ENCODE data around the gene LPAR5. TPM values are rescaled to one million over a fixed set of nuclear protein-coding genes. Genes with fewer than 3 reads are reported as not detected.

The LPAR5 gene
- total RNA-seq, 1 donor from 2014 or later: 0.57 TPM

DNA sequence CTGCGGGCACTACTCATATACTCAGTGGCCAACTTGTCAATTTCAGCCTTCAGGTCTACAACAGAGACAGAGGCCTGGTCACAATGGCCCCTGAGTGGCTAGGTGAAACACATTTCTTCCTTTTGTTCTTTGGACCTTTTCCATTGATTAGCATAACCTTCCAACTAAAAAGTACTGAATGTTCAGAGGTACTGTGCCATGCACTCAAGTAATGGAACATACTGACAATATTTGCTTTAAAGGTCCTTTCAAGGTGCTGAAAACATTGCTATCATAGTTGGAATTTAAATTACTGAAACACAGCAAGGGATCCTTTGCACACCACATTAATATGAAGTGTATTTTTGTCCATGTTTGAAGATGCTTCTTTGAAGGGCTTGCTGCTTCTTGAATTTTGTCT lies 17.6 kb upstream of the LPAR5 start:
- Mint-ChIP-seq H3K4me3 (ENCODE audit: unreplicated experiment) (no peak overlapping the region), H3K27me3 (ENCODE audit: low read depth) (no peaks in the 10 kb centered on the region), H3K36me3 (ENCODE audit: low read depth) (peaks cover 35% of the 10 kb centered on the region), H3K27ac (ENCODE audit: unreplicated experiment) (no peak overlapping the region), H3K9me3 (ENCODE audit: low read depth) (no peaks in the 10 kb centered on the region), H3K4me1 (ENCODE audit: low read depth) (no peaks in the 10 kb centered on the region)
- TF ChIP-seq, protein P1, sequence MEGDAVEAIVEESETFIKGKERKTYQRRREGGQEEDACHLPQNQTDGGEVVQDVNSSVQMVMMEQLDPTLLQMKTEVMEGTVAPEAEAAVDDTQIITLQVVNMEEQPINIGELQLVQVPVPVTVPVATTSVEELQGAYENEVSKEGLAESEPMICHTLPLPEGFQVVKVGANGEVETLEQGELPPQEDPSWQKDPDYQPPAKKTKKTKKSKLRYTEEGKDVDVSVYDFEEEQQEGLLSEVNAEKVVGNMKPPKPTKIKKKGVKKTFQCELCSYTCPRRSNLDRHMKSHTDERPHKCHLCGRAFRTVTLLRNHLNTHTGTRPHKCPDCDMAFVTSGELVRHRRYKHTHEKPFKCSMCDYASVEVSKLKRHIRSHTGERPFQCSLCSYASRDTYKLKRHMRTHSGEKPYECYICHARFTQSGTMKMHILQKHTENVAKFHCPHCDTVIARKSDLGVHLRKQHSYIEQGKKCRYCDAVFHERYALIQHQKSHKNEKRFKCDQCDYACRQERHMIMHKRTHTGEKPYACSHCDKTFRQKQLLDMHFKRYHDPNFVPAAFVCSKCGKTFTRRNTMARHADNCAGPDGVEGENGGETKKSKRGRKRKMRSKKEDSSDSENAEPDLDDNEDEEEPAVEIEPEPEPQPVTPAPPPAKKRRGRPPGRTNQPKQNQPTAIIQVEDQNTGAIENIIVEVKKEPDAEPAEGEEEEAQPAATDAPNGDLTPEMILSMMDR (IDR thresholded peaks at IDR 0.05): no peak
- no peak for DNase-seq (ENCODE audit: low spot score)

DNA sequence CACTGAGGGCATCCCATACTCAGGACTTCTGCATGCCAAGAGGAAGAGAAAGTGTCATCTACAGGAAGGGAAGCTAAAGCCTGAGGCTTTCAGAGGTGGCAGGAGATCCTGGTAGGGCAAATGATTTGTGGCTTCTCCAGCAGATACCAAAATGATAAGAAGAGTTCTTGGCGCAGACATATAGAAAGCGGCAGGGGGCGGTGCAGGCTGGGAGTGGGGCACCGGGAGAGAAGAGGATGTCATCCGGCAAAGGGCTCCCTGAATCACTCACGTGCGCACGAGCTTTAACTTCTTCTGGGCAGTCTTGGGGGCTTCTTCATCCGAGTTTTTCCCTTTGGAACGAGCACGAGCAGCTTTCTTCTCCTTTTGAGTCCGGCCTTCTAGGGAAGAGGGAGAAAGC lies 16.6 kb upstream of the LPAR5 start:
- Mint-ChIP-seq H3K4me3 (ENCODE audit: unreplicated experiment) (no peak overlapping the region), H3K9me3 (ENCODE audit: low read depth) (no peaks in the 10 kb centered on the region), H3K27me3 (ENCODE audit: low read depth) (no peaks in the 10 kb centered on the region), H3K27ac (ENCODE audit: unreplicated experiment) (no peak overlapping the region), H3K4me1 (ENCODE audit: low read depth) (no peaks in the 10 kb centered on the region), H3K36me3 (ENCODE audit: low read depth) (peaks cover 37% of the 10 kb centered on the region)
- TF ChIP-seq, protein P1 (IDR thresholded peaks at IDR 0.05): no peak
- DNase-seq (ENCODE audit: low spot score): no peak

DNA sequence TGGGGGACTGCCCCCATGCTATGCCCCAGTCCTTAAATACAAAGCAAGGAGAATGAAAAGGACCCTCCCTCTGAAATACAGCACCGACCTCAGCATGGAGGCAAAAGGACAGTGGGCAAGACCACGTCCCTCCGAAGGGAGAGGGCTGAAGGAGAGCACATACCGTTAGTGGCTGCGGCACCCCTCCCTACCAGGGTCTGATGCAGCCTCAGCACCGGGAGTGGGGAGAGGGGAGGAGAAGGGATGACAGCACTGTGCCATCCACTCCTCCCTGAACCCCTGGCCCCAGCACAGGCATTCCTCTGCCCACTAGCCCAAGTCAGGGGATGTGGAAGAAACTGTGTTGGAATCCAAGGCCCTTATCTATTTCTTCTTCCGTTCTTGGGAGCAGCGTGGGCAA lies 15.1 kb upstream of the LPAR5 start:
- Mint-ChIP-seq H3K4me1 (ENCODE audit: low read depth) (no peaks in the 10 kb centered on the region), H3K9me3 (ENCODE audit: low read depth) (no peaks in the 10 kb centered on the region), H3K27me3 (ENCODE audit: low read depth) (no peaks in the 10 kb centered on the region), H3K36me3 (ENCODE audit: low read depth) (peaks cover 41% of the 10 kb centered on the region), H3K4me3 (ENCODE audit: unreplicated experiment) (no peak overlapping the region), H3K27ac (ENCODE audit: unreplicated experiment) (no peak overlapping the region)
- TF ChIP-seq, protein P1 (IDR thresholded peaks at IDR 0.05): no peak
- no peak for DNase-seq (ENCODE audit: low spot score)

DNA sequence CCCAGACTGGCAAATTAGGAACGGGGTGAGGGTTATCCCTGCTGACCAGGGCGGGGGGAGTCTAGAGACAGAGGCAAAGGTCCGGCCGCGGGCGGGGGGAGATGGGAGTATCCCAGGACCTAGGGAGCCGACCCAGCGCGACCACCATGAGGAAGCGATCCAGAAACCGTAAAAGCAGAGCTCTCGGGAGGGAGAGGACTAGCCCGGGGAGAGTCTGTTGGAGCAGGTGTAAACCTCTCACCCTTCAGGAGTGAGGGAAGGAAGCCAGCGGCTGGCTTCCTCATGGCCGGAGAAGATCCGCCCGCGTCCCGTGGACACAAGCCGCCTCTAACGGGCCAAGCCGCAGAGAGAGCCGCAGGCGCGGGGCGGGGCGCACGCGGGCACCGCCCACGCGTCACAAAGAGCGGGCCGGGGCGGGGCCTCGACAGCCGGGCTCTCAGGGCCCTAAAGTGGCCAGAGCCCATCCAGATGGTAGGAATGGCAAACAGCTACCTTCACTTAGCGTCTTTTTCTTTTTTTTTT lies 11.4 kb upstream of the LPAR5 start, which contains the start of gene ACRBP:
TSS of gene ACRBP (minus strand) at position 350 of the 522 bp plus-strand sequence. CDS start at position 284, 66 bp downstream.
- peak within 1 kb of the TSS; percentile 60 for H3K4me3 Mint-ChIP-seq (ENCODE audit: unreplicated experiment)
- H3K4me1 Mint-ChIP-seq (ENCODE audit: low read depth): no peaks in the 10 kb centered on the region
- TF ChIP-seq, protein P1 (IDR thresholded peaks at IDR 0.05): no peak

DNA sequence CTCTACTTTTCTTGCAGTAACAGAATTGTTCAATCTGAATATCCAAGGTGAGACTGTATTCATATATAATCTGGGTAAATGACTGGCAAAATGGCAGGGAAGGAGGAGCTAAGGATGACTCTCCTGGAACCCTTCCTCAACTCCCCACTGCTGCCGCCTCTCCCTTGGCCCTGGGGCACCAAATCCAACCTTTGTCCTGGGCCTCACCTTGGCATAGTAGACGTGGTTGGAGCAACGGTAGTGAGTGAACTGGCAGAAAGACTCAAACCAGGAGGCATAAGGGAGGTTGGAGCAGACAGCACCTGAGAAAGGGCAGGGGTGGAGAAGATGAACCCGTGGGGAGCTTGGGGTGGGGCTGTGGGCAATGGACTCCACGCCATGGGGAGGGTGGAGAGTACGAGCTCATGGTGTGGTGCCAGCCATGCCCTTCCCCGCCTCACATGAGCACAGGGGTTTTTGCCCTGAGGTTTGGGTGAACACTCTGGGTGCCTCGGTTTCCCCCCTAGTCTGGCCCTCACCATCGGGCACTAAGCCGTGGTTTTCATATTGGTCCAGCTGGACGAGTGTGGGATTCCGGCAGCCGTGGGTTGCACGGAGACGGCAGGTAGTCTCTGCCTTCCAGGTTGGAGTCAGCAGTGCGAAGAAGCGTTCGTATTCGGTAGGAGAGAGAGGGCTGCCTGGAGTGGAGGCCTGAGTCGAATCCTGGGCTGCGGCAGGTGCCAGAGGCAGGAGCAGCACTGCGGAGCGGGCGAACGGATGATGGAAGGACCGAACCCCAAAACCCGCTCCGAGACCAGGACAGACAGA lies 10.7 kb upstream of the LPAR5 start:
- no peaks in the 10 kb centered on the region for H3K4me1 Mint-ChIP-seq (ENCODE audit: low read depth)
- TF ChIP-seq, protein P1 (IDR thresholded peaks at IDR 0.05): no peak
- H3K27ac Mint-ChIP-seq (ENCODE audit: unreplicated experiment): peak overlapping the region; percentile 22

More for the DNA sequence above, 11.4 kb upstream of the LPAR5 start, which contains the start of gene ACRBP:
- Mint-ChIP-seq H3K36me3 (ENCODE audit: low read depth) (peaks cover 28% of the 10 kb centered on the region), H3K9me3 (ENCODE audit: low read depth) (peaks cover 10% of the 10 kb centered on the region), H3K27ac (ENCODE audit: unreplicated experiment) (peak within 1 kb of the TSS; percentile 22), H3K27me3 (ENCODE audit: low read depth) (peaks cover 2% of the 10 kb centered on the region)
- DNase-seq (ENCODE audit: low spot score): no peak

More for the DNA sequence above, 10.7 kb upstream of the LPAR5 start:
- H3K36me3 Mint-ChIP-seq (ENCODE audit: low read depth): peaks cover 28% of the 10 kb centered on the region
- DNase-seq (ENCODE audit: low spot score): no peak
- peaks cover 5% of the 10 kb centered on the region for H3K27me3 Mint-ChIP-seq (ENCODE audit: low read depth)
- peaks cover 10% of the 10 kb centered on the region for H3K9me3 Mint-ChIP-seq (ENCODE audit: low read depth)
- peak overlapping the region; percentile 60 for H3K4me3 Mint-ChIP-seq (ENCODE audit: unreplicated experiment)

Data from chondrocyte (in vitro differentiated cells).